HG02840 (cell line): ENCODE measurements around the gene SCAMP2.
A peak's percentile ranks its signal among the peaks of the same experiment; 100 is the strongest.
"Not testable (repeated sequence)": the region's sequence is repeated elsewhere in the genome, so short reads cannot be mapped to it uniquely, and the experiment has no call there.

Source experiments
- ATAC-seq: cut with Tn5 transposase; IDR thresholded peaks from one replicate; pipeline ENCODE4 v1.9.1; 2021; ENCODE audit warnings: mild to moderate bottlenecking, moderate library complexity, moderate number of reproducible peaks; ENCODE audit not compliant: unreplicated experiment, low FRiP score

The SCAMP2 gene

GRCh38 chr15:74892313-74892712, 19.1 kb upstream of the SCAMP2 start:
- no peak for ATAC-seq

GRCh38 chr15:74891469-74891868, 18.3 kb upstream of the SCAMP2 start:
- no peak for ATAC-seq

- no peak for ATAC-seq
These were observed 17.4 kb upstream of the SCAMP2 start for GRCh38 chr15:74890665-74890960.

GRCh38 chr15:74889883-74890664, 16.9 kb upstream of the SCAMP2 start, which contains the start of gene MPI:
TSS of gene MPI (plus strand) at chr15:74890042. CDS start at chr15:74890074, 32 bp downstream.
- ATAC-seq, result peak; percentile 74

- peak; percentile 23 for ATAC-seq
These were observed 16.3 kb upstream of the SCAMP2 start for GRCh38 chr15:74889390-74889882.

GRCh38 chr15:74888716-74889115, 15.6 kb upstream of the SCAMP2 start:
- ATAC-seq, result no peak

GRCh38 chr15:74887537-74888193, 14.5 kb upstream of the SCAMP2 start:
- ATAC-seq, result not testable (repeated sequence)

GRCh38 chr15:74885461-74885860, 12.3 kb upstream of the SCAMP2 start:
- no peak for ATAC-seq

GRCh38 chr15:74884428-74885223, 11.5 kb upstream of the SCAMP2 start:
- no peak for ATAC-seq

GRCh38 chr15:74882528-74882927, 9.4 kb upstream of the SCAMP2 start:
- ATAC-seq, result no peak

- no peak for ATAC-seq
These were observed 5.1 kb upstream of the SCAMP2 start for GRCh38 chr15:74878273-74878672.

GRCh38 chr15:74873756-74874424, 725 bp upstream of the SCAMP2 start:
- ATAC-seq, result no peak

GRCh38 chr15:74872702-74873035, 496 bp downstream of the SCAMP2 start:
- no peak for ATAC-seq

GRCh38 chr15:74870436-74871215, 2.5 kb downstream of the SCAMP2 start:
- ATAC-seq, result no peak

GRCh38 chr15:74869726-74870407, 3.3 kb downstream of the SCAMP2 start:
- ATAC-seq, result no peak

- ATAC-seq, result no peak
These were observed 3.8 kb downstream of the SCAMP2 start for GRCh38 chr15:74869372-74869725.

- no peak for ATAC-seq
These were observed 5.1 kb downstream of the SCAMP2 start for GRCh38 chr15:74868059-74868458.

- no peak for ATAC-seq
These were observed 5.6 kb downstream of the SCAMP2 start for GRCh38 chr15:74867466-74868038.

GRCh38 chr15:74866090-74866489, 7.1 kb downstream of the SCAMP2 start:
- ATAC-seq, result no peak
